Panc1 (cell line): Measurements from ENCODE around the gene TBC1D22A. TPM values are rescaled to one million over a fixed set of nuclear protein-coding genes. Genes with fewer than 3 reads are reported as not detected.

Experiments
- ATAC-seq: fragments of 200-7000 bp; cut with Tn5 transposase; 2 replicates; pipeline ENCODE4 v1.9.1; 2020; ENCODE audit warnings: mild to moderate bottlenecking, moderate library complexity
- BruUV-seq: library from RNA; stranded (reverse); fragments of 400-500 nt; replicated peaks from 2 replicates; lab custom pipeline; 2021; lab: Mats Ljungman, UMichigan
- CTCF ChIA-PET: fragments of 300-600 bp; sonication (Branson Sonifier 250); formaldehyde crosslinking; loops from one replicate; lab custom pipeline; 2022; ENCODE audit warnings: antibody characterized with exemption; lab: Charles Lee
- POLR2A ChIA-PET: fragments of 300-600 bp; sonication (Branson Sonifier 250); formaldehyde crosslinking; loops from one replicate; lab custom pipeline; 2022; ENCODE audit warnings: antibody characterized with exemption; lab: Charles Lee
- DNase-seq: peaks from one replicate; pipeline ENCODE4 v3.0.0-alpha.2; 2010; ENCODE audit warnings: low read depth, low spot score
- H3K27ac ChIP-seq: 2 replicates; pipeline ENCODE4 v1.5.1; 2011; ENCODE audit warnings: mild to moderate bottlenecking, low read length, inconsistent platforms
- H3K27me3 ChIP-seq: fragments of 200-500 bp; sonication (Bioruptor generic); 2 replicates; pipeline ENCODE4 v1.6.0; 2014; ENCODE audit warnings: low read length, inconsistent platforms; ENCODE audit not compliant: control insufficient read depth, insufficient read depth
- H3K36me3 ChIP-seq: fragments of 200-500 bp; sonication (Bioruptor generic); 2 replicates; pipeline ENCODE4 v1.5.1; 2014; ENCODE audit warnings: inconsistent platforms, mild to moderate bottlenecking, low read length, moderate library complexity; ENCODE audit not compliant: control insufficient read depth, insufficient read depth
- H3K4me1 ChIP-seq: 2 replicates; pipeline ENCODE4 v1.5.1; 2011; ENCODE audit warnings: inconsistent platforms, mild to moderate bottlenecking, low read length, moderate library complexity; ENCODE audit not compliant: control insufficient read depth, insufficient read depth
- H3K4me3 ChIP-seq, 2 experiments: 2 replicates each; pipeline ENCODE4 v1.5.1; 2011 to 2012; ENCODE audit warnings: low read depth in 2 of 2, low read length in 2 of 2, mild to moderate bottlenecking in 2 of 2, inconsistent platforms in 1 of 2, moderate library complexity in 1 of 2
- H3K9me3 ChIP-seq: fragments of 200-500 bp; sonication (Bioruptor generic); 2 replicates; pipeline ENCODE4 v1.5.1; 2014; ENCODE audit warnings: low read depth, mild to moderate bottlenecking, inconsistent platforms, low read length, moderate library complexity; ENCODE audit not compliant: control insufficient read depth, insufficient read depth
- POLR2AphosphoS5 ChIP-seq: IDR thresholded peaks from 2 replicates; pipeline ENCODE4 v1.6.1; 2012; ENCODE audit warnings: mild to moderate bottlenecking, low read depth, low read length, moderate library complexity
- SIN3A ChIP-seq: IDR thresholded peaks from 2 replicates; pipeline ENCODE4 v1.6.1; 2012; ENCODE audit warnings: low read depth, mild to moderate bottlenecking, low read length, moderate library complexity, borderline replicate concordance; ENCODE audit not compliant: insufficient read depth
- TCF7L2 ChIP-seq: IDR thresholded peaks from 2 replicates; pipeline ENCODE4 v1.6.1; 2011; ENCODE audit warnings: mild to moderate bottlenecking, low read depth, low read length, inconsistent platforms
- in situ Hi-C: cut with HindIII; loops from 2 replicates; pipeline ENCODE4 v1.10.0; 2016; ENCODE audit warnings: low sequenced_read_pairs, low pct_unique_long_range_greater_than_20kb
- intact Hi-C: fragments of 100-400 bp; cut with micrococcal nuclease; formaldehyde crosslinking; loops from one replicate; pipeline ENCODE4 v1.10.0; 2022; ENCODE audit not compliant: unreplicated experiment
- total RNA-seq: library from RNA; stranded (reverse); gene quantifications from one replicate; pipeline ENCODE4 v1.2.1, GENCODE V29; 2021; ENCODE audit not compliant: unreplicated experiment
- TF ChIP-seq, protein P1 (sequence below): fragments of 450-650 bp; IDR thresholded peaks from 2 replicates; pipeline ENCODE4 v1.5.1; 2017; ENCODE audit warnings: mild to moderate bottlenecking
- TF ChIP-seq, protein P2 (sequence below), 2 experiments: IDR thresholded peaks; 2 replicates each; pipeline ENCODE4 v1.6.1; 2011 to 2012; ENCODE audit warnings: low read depth in 2 of 2, control low read depth in 1 of 2, low read length in 1 of 2, mild to moderate bottlenecking in 1 of 2, moderate library complexity in 1 of 2; ENCODE audit not compliant: insufficient read depth in 1 of 2

The TBC1D22A gene
- total RNA-seq, 1 experiment from 2014 or later, result 28.7 TPM

DNA sequence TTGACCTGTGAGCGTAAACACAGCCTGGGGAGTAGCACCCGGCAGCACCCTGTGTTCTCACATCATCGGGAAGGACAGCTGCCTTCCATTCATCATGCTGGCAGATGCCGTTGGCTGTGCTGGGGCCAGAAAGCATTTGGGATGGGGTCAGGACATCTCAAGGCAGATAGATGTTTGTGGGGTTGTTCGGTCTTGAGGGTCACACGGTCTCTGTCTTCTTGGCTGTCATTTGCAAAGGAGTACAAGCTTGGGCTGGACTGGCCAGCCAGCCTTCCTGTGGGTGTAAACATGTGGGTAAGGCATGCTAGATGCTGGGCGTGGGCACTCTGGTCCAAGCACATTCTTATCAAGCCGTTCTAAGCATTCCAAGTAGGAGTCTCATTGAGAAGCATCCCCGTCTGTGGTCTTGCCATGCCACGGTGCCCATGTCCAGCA is 81.4 kb downstream of the TBC1D22A start:
- ChIA-PET POLR2A (no interaction called here), CTCF (no interaction called here)
- Histone ChIP-seq H3K27ac (no peak overlapping the region), H3K4me1 (no peaks in the 10 kb centered on the region), H3K9me3 (no peaks in the 10 kb centered on the region), H3K36me3 (no peaks in the 10 kb centered on the region), H3K4me3 (no peak overlapping the region), H3K27me3 (no peaks in the 10 kb centered on the region)
- intact Hi-C loops (no loop called here), in situ Hi-C loops (no loop called here)
- ATAC-seq (no peak), DNase-seq (no peak)
- BruUV-seq, result no TSS peak
- no peak for TF ChIP-seq SIN3A
- TF ChIP-seq, protein P1, sequence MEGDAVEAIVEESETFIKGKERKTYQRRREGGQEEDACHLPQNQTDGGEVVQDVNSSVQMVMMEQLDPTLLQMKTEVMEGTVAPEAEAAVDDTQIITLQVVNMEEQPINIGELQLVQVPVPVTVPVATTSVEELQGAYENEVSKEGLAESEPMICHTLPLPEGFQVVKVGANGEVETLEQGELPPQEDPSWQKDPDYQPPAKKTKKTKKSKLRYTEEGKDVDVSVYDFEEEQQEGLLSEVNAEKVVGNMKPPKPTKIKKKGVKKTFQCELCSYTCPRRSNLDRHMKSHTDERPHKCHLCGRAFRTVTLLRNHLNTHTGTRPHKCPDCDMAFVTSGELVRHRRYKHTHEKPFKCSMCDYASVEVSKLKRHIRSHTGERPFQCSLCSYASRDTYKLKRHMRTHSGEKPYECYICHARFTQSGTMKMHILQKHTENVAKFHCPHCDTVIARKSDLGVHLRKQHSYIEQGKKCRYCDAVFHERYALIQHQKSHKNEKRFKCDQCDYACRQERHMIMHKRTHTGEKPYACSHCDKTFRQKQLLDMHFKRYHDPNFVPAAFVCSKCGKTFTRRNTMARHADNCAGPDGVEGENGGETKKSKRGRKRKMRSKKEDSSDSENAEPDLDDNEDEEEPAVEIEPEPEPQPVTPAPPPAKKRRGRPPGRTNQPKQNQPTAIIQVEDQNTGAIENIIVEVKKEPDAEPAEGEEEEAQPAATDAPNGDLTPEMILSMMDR, result no peak
- TF ChIP-seq, protein P2, sequence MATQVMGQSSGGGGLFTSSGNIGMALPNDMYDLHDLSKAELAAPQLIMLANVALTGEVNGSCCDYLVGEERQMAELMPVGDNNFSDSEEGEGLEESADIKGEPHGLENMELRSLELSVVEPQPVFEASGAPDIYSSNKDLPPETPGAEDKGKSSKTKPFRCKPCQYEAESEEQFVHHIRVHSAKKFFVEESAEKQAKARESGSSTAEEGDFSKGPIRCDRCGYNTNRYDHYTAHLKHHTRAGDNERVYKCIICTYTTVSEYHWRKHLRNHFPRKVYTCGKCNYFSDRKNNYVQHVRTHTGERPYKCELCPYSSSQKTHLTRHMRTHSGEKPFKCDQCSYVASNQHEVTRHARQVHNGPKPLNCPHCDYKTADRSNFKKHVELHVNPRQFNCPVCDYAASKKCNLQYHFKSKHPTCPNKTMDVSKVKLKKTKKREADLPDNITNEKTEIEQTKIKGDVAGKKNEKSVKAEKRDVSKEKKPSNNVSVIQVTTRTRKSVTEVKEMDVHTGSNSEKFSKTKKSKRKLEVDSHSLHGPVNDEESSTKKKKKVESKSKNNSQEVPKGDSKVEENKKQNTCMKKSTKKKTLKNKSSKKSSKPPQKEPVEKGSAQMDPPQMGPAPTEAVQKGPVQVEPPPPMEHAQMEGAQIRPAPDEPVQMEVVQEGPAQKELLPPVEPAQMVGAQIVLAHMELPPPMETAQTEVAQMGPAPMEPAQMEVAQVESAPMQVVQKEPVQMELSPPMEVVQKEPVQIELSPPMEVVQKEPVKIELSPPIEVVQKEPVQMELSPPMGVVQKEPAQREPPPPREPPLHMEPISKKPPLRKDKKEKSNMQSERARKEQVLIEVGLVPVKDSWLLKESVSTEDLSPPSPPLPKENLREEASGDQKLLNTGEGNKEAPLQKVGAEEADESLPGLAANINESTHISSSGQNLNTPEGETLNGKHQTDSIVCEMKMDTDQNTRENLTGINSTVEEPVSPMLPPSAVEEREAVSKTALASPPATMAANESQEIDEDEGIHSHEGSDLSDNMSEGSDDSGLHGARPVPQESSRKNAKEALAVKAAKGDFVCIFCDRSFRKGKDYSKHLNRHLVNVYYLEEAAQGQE (IDR thresholded peaks at IDR 0.05; ENCODE audit: insufficient read depth in 1 of 2, low read depth in 2 of 2, low read length in 1 of 2), result no peak
- no peak for TF ChIP-seq TCF7L2
- TF ChIP-seq POLR2AphosphoS5, result no peak

DNA sequence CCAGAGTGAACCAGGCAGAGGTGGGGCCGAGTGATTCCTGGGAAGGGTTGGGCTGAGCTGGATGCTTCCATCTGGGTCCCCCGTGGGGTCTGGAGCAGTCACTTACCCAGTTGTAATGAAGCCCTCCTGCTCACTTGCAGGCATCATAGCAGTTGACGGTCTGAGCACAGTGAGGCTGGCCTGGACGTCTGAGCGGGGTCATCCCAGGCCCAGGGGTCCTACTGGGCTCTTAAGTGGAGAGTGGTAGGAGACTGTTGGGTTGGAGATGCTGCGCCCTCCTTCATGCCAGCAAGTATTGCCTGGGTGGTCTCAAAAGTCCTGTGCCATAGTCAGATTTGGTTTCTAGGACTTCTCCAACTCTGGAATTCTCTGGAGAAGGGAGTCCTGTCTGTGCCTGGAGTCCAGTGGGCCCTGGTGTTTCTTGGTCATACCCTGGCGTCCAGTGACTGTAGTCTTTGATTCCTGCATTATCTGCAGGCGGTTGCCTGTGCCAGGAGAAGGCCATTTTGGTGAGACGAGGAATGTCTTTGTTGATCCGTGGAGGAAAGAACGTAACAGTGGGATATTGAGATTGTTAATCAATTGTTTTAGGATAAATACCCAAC is 82.3 kb downstream of the TBC1D22A start:
- intact Hi-C loops (no loop called here), in situ Hi-C loops (no loop called here)
- H3K27me3 ChIP-seq, result no peaks in the 10 kb centered on the region
- H3K36me3 ChIP-seq, result no peaks in the 10 kb centered on the region
- TF ChIP-seq SIN3A (no peak), TCF7L2 (no peak), POLR2AphosphoS5 (no peak)
- TF ChIP-seq, protein P2 (IDR thresholded peaks at IDR 0.05; ENCODE audit: insufficient read depth in 1 of 2, low read depth in 2 of 2, low read length in 1 of 2), result no peak
- TF ChIP-seq, protein P1, result no peak
- no TSS peak for BruUV-seq
- ATAC-seq, result no peak
- no peaks in the 10 kb centered on the region for H3K9me3 ChIP-seq
- no peak overlapping the region for H3K4me3 ChIP-seq
- H3K27ac ChIP-seq, result no peak overlapping the region
- DNase-seq, result no peak
- CTCF ChIA-PET, result no interaction called here
- POLR2A ChIA-PET, result no interaction called here
- no peaks in the 10 kb centered on the region for H3K4me1 ChIP-seq
